Measurements from ENCODE around the gene SNX2.
"Not testable (repeated sequence)": the region's sequence is repeated elsewhere in the genome, so short reads cannot be mapped to it uniquely, and the experiment has no call there.

SNX2 gene

DNA sequence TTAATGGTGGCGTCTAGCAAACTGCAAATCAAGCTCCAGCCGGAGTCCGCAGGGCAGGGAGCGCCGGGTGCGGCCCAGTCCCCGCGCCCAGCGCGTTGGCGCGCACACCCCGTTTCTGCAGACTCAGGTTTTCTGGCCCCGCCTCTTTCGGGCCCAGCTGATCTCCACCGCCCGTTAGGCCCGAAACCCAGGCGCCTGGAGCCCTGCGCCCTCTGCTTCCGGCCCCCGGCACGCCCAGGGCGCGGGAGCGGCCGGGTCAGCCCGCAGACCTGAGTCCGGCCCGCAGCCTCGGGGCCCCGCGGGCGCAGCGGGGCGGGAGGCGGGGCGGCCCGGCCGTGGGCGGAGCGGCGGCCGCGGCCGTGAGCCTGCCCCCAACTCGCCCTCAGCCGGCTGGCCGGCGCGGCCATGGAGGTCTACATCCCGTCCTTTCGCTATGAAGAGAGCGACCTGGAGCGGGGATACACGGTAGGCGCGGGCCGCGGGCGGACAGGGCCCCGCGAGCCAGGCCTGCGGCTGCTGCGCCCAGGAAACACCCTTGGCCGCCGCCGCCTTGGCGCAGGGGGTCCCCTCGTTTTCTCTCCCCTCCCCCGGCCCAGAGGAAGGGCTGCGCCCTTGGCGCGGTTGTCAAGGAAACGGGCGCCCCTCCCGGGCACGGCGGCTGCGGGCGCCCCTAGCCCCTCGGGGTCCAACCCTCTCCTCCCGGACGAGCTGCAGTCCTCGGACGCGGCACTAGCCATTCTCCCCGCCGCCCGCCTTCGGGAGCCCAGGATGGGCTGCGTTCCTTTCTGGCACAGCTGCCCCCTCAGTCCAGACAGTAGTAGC is 70.6 kb downstream of the SNX2 start, which contains the start of gene SNX24:
Gene SNX24 (plus strand): TSS at position 385 of the 822 bp plus-strand sequence. CDS start 21 bp downstream, at position 406.
- peak; percentile 52 for DNase-seq

- DNase-seq, result no peak
Measured at GRCh38 chr5:122846051-122846550, 71.2 kb downstream of the SNX2 start.

- no peak for DNase-seq
Measured at GRCh38 chr5:122847687-122848081, 72.8 kb downstream of the SNX2 start.

GRCh38 chr5:122849771-122850170 is 74.9 kb downstream of the SNX2 start:
- no peak for DNase-seq

- not testable (repeated sequence) for DNase-seq
Measured at GRCh38 chr5:122857538-122857937, 82.7 kb downstream of the SNX2 start.

DNA sequence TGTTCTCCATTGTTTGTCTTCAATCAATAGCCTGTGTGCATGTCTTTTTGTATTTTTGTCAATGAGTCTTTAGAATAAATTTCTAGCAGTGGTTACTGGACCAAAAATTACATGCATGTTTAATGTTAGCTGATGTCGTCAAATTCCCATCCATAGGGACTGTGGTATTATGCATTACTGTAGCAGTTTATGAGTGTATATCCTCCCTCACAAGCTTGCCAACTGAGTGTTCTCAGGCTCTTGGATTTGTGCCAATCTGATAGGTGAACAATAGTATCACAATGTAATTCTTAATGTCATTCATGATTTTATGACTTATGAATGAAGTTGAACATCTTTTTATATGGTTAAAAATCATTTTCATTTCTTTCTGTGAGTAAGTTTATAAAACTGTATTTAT is 83.6 kb downstream of the SNX2 start:
- DNase-seq, result no peak

DNA sequence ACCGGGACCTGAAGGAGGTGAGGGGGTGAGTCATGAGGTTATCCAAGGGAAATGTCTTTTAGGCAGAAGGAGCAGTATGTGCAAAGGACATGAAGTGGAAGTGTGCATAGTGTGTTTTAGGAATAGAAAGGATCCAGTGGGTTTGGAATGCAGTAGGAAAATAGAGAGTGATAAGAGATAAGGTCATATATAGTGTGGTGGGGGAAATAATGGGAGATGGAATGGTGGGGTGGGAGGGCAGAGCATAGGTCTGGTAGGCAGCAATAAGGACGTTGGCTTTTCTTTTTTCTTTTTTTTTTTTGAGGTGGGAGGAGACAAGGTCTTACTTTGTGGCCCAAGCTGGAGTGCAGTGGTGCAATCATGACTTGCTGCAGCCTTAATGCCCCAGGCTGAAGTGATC is 88.4 kb downstream of the SNX2 start:
- no peak for DNase-seq

- no peak for DNase-seq
Measured at GRCh38 chr5:122863721-122864120, 88.8 kb downstream of the SNX2 start.

- DNase-seq, result no peak
Measured at GRCh38 chr5:122864400-122864799, 89.5 kb downstream of the SNX2 start.

GRCh38 chr5:122864842-122865241 is 90.0 kb downstream of the SNX2 start:
- DNase-seq, result no peak

GRCh38 chr5:122870219-122870856 is 95.5 kb downstream of the SNX2 start:
- DNase-seq, result no peak

- no peak for DNase-seq
Measured at GRCh38 chr5:122871661-122872060, 96.8 kb downstream of the SNX2 start.

GRCh38 chr5:122874179-122874875 is 99.4 kb downstream of the SNX2 start:
- no peak for DNase-seq

- DNase-seq, result no peak
Measured at GRCh38 chr5:122877518-122877917, 102.6 kb downstream of the SNX2 start.

- no peak for DNase-seq
Measured at GRCh38 chr5:122879076-122879475, 104.2 kb downstream of the SNX2 start.

Measured in activated CD4-positive, alpha-beta T cell treated with anti-CD3 and anti-CD28 coated beads for 1 hour (primary cell).